Measurements from ENCODE around the gene C17orf113.
"Not testable (repeated sequence)": the region's sequence is repeated elsewhere in the genome, so short reads cannot be mapped to it uniquely, and the experiment has no call there.

C17orf113 gene

DNA sequence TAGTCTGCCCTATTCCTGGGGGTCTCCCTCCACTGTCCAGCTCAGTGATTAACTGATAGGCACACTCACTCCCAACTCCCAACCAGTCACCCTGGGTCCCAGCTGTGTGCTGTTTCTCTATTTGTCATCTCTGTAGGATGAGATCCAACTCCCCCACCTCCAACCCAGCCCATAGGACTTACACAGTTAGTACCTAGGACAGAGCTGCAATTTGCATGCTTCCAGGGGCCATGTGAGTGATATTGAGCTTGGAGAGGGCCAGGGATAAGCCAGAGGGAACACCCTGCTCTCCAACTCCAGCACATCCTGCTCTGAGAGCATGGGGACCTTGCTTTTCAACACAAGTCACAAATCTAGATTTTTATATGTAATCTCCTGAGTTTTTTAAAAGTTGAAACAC, 8.8 kb downstream of the C17orf113 start:
- DNase-seq: no peak

DNA sequence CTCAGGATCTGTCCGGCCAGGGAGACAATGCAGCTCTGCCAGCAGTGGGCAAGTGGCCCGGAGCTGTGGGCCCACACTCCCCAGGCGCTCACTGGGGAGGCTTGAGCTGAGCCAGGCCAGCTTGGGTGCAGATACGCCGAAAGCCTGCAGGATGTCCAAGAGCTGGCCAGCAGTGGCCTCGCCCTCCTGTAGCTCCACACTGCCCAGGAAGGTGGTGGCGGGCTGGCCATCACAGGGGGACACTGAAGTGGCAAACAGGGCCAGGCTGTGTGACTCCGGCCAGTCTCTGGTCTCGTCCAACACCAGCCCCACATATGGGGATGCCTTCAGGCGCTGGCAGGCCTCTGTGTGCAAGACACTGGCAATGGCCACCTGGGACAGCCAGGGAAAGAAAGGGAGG, 9.6 kb downstream of the C17orf113 start:
- DNase-seq: no peak

GRCh38 chr17:42039794-42040763, 10.3 kb downstream of the C17orf113 start:
- no peak for DNase-seq

DNA sequence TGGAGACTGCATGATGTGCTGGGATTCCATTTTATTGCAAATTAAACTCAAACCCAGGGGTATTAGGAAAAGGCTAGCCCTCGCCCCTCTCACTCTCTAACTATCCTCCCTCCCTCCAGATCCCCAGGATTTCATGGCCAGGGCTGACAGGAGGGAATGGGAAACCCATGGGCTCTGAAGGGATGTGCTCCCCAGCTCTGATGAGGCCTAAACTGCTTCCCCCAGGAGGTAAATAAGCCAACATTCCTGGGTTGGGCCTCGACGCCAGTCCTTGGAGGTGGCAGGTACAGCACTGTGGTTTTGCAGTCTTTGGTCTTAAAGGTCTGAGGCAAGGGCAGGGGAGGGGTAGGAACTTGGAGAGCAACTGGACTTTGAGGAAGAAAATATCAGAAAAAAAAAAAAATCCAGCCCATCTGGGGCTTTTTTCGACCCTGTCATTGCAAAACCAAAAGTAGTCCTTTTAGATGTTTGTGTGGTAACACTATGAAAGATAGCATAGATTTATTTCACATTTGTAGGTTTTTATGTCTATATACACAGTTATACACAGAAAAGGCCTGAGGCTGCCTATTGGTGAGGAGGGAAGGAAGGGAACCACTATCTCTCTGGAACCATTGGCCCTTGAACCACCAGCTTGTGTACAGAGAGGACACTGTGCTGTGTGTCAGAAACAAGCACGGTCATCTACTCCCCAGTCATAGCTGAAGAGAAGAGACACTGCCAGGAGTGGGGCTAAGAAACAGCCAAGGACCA, 12.0 kb downstream of the C17orf113 start:
- no peak for DNase-seq

DNA sequence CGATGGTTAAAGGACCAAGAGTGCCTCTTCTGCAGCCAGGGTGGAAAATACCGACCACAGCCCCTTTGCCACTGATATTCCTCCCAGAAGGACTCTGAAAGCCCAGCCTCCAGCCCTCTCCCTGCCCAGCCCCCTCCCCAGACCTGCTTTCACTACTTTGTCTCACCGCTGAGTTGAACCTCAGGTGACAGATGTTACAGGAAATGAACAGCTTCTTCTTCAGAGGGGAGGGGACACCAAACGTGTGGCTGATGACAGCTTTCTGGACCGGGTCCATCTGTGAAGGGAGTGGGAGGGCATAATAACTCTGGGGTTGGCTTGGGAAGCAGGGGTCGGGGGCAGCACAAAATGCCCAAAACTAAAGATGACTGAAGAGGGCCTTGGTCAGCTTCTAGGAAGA, 16.3 kb downstream of the C17orf113 start:
- no peak for DNase-seq

DNA sequence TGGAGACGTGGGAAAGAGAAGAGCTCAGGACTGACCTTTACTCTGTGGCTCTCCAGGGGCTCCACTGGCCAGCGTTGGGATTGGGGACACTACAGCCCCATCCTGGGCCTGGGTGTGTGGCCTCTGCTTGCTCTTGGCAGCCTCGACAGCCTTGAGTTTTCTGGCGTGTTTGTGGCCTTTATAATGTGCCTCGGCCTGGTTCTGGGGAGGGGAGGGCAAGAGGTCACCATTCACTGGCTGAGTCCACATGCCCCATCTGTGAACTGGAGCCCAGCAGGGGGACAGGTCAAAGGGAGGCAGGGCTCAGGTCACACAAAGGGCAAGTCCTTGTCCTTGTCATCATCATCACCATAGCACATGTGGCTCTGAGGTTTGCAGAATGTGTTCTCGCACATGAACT, 18.8 kb downstream of the C17orf113 start:
- no peak for DNase-seq

DNA sequence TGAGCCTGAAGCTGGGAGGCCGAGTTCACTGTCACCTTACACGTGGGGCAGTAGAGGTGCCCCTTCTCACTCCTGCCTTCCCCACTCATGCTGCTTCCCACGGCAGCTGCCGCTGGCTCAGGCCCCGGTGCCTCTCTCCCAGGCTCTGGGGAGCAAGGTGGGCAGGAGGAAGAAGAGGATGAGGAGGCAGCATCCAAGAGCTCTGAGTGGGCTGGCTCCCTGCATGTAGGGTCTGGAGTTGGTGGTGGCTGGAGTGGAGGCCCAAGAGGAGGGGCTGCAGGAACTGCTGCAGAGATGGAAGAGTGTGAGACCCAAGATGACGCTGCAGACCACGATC, 21.6 kb downstream of the C17orf113 start:
- DNase-seq: no peak

- DNase-seq: peak; percentile 49 to 77
These were observed 22.2 kb downstream of the C17orf113 start for GRCh38 chr17:42027961-42028790.

- DNase-seq: no peak
These were observed 22.9 kb downstream of the C17orf113 start for GRCh38 chr17:42027590-42027889.

DNA sequence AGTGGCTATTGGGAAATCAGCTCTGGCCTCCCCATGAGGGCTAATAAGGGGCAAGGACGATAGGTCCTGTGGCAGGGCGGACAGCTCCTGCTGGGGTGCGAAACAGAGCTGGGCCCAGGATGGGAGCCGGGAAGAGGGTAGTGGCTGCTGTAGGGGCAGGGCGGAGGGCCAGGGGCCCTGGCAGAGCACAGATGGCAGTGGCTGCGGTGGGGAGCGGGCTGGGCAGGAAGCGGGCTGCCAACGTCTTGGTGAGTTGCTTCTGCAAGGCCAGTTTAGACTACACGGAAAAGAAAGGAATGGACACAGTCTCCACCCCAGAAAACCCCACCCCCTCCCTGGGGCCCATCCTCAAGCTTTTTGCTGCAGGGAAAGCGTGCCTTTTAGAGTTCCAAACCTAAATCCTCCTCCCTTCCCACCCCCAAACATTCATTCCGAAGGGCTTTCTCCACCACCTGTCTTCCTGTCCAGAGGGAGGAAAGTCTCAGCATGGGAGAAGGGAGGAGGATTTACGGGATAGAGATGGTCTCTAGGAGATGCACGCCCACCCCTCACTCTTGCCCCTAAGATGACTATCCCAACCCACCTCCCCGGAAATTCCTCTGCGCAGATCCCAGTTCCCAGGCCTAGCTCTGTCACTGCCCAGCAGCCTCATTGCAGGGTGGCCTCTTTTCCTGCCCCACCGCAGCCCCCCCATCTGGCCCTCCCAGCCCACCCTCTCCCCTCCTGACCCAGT, 23.4 kb downstream of the C17orf113 start:
- no peak for DNase-seq

GRCh38 chr17:42025936-42026335, 24.5 kb downstream of the C17orf113 start:
- no peak for DNase-seq

GRCh38 chr17:42025191-42025579, 25.2 kb downstream of the C17orf113 start:
- no peak for DNase-seq

GRCh38 chr17:42023524-42024349, 26.7 kb downstream of the C17orf113 start:
- DNase-seq: peak; percentile 66 to 76

DNA sequence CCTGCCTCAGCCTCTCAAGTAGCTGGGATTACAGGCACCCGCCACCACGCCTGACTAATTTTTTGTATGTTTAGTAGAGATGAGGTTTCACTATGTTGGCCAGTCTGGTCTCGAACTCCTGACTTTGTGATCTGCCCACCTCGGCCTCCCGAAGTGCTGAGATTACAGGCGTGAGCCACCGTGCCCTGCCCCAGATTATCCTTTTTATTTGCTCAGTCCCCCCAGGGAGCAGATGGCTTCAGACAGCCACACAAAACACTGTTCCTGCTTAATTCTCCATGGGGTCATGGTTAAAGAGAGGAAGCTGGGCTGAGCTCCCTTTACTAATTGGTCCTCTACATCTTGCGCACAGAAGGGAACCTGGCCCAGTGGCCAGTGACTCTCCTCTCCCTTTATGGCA, 29.6 kb downstream of the C17orf113 start:
- DNase-seq: not testable (repeated sequence)

- peak; percentile 85 to 93 for DNase-seq
These were observed 30.6 kb downstream of the C17orf113 start, which contains the start of gene NKIRAS2 for GRCh38 chr17:42019509-42020404. TSS of gene NKIRAS2 (plus strand) at chr17:42020090. CDS start at chr17:42021578, 1,488 bp downstream.

DNA sequence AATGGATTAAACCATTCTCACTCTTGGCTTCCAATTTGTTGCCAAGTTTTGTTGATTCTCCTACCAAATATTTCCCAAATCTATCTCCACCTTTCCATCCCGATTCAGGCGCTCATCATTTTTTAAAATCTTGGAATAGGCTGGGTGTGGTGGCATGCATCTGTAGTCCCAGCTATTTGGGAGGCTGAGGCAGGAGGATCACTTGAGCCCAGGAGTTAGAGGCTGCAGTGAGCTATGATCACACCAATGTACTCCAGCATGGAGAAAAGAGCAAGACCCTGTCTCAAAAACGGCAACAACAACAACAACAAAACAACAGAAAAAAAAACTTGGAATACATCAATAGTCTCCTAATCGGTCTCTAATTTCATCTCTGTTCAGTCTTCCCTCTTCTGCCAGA, 31.4 kb downstream of the C17orf113 start:
- no peak for DNase-seq

GRCh38 chr17:42018339-42018738, 32.1 kb downstream of the C17orf113 start:
- DNase-seq: peak; percentile 24 to 34

- peak in 1 of 2 experiments; percentile 51 for DNase-seq
These were observed 32.6 kb downstream of the C17orf113 start for GRCh38 chr17:42017866-42018200.

DNA sequence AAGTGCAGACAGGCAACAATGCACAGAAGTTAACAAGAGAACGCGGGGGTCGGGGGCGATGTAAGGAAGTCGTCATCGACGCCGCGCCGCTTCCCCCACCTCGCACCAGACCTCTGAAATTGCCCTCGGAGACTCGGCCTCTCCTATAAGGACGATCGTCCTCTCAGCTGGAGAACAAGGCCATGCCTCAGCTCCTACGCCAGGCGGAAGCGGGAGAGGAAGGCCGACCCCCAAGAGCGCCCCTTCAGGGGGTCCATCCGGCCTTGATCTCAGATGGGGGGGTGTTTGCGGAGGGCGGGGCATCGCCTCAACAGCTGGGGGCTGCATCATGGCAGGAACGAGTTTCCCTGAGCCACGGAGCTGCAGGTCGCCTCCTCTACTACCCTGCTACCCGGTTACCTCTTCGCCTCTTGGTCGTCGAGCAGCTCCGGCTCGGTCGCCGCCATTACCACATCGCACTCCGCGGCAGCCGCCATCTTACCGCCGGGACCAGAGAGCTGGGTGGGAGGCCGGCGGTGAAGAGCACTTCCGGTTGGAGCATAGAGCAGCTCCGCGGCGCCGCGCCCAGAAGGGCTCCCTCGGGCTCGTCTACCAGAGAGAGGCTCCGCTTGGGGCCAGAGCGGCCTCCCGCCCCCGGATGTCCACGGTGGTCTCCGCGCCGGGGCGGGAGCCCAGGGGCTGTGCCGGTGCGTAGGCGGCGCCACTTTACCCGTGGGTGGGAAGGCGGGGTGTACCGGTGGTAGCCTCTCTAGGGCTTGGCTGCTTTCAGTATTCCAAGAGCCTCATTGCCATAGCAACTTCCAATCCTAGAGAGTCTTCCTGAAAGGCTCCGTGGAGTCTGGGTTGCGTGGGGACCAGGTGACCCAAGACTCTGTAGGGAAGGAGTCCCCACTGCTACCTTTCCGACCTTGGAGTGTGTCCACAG, 33.2 kb downstream of the C17orf113 start, which contains the start of gene DNAJC7:
Gene DNAJC7 (minus strand): TSS at position 499 of the 925 bp plus-strand sequence. CDS start 23 bp downstream, at position 476.
- peak; percentile 92 to 93 for DNase-seq

Data from Kasumi-1 (cell line).